ENCODE results near the gene MBD6. TPM values are rescaled to one million over a fixed set of nuclear protein-coding genes. Genes with fewer than 3 reads are reported as not detected.
A peak's percentile ranks its signal among the peaks of the same experiment; 100 is the strongest.

Gene MBD6
- total and polyA plus RNA-seq, 2 of the 13 experiments (the other 11 are each of a cell fraction or from before 2014, with no cell fraction given): 4.1 to 5.9 TPM

DNA sequence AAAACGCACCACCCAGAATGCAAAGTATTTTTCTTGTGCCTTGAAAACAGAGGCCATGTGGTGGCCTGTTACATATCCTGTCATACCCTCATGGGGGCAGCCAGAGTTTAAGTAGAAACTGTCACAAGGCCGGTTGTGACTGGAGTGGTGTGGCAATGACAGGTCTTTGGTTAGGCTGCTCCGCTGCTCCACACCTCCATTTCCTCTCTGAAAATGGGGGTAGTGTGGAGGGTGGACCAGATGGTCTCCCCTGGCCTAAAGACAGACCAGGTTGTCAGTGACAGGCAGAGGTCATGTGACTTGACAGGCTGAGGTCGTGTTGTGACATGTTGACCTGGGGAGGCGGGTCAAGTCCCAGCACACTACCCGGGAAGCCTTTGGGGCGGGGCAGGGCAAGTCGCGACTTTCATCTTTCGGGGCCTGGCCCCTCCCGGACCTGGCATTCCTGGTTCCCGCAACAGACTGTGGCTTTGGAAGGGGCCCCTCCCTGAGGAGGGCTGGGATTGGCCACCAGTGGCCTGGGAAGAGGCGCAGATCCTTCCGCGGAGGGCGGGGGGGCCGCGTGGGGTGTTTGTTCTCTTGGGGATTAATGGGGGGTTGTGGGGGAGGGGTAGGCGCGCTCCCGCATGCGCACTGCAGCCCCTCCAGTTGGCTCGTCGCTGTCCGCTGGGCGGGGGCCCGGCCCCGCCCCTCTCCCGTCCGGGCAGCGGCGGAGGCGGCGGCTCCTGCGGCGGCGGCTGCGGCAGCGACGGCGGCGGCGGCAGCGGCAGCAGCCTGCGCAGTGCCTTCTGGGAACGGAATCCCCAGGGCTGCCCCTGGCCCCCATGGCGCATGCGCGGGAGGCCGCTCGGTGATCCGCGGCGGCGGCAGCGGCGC, at the start of gene MBD6 (continued):
- TF ChIP-seq, protein P1, sequence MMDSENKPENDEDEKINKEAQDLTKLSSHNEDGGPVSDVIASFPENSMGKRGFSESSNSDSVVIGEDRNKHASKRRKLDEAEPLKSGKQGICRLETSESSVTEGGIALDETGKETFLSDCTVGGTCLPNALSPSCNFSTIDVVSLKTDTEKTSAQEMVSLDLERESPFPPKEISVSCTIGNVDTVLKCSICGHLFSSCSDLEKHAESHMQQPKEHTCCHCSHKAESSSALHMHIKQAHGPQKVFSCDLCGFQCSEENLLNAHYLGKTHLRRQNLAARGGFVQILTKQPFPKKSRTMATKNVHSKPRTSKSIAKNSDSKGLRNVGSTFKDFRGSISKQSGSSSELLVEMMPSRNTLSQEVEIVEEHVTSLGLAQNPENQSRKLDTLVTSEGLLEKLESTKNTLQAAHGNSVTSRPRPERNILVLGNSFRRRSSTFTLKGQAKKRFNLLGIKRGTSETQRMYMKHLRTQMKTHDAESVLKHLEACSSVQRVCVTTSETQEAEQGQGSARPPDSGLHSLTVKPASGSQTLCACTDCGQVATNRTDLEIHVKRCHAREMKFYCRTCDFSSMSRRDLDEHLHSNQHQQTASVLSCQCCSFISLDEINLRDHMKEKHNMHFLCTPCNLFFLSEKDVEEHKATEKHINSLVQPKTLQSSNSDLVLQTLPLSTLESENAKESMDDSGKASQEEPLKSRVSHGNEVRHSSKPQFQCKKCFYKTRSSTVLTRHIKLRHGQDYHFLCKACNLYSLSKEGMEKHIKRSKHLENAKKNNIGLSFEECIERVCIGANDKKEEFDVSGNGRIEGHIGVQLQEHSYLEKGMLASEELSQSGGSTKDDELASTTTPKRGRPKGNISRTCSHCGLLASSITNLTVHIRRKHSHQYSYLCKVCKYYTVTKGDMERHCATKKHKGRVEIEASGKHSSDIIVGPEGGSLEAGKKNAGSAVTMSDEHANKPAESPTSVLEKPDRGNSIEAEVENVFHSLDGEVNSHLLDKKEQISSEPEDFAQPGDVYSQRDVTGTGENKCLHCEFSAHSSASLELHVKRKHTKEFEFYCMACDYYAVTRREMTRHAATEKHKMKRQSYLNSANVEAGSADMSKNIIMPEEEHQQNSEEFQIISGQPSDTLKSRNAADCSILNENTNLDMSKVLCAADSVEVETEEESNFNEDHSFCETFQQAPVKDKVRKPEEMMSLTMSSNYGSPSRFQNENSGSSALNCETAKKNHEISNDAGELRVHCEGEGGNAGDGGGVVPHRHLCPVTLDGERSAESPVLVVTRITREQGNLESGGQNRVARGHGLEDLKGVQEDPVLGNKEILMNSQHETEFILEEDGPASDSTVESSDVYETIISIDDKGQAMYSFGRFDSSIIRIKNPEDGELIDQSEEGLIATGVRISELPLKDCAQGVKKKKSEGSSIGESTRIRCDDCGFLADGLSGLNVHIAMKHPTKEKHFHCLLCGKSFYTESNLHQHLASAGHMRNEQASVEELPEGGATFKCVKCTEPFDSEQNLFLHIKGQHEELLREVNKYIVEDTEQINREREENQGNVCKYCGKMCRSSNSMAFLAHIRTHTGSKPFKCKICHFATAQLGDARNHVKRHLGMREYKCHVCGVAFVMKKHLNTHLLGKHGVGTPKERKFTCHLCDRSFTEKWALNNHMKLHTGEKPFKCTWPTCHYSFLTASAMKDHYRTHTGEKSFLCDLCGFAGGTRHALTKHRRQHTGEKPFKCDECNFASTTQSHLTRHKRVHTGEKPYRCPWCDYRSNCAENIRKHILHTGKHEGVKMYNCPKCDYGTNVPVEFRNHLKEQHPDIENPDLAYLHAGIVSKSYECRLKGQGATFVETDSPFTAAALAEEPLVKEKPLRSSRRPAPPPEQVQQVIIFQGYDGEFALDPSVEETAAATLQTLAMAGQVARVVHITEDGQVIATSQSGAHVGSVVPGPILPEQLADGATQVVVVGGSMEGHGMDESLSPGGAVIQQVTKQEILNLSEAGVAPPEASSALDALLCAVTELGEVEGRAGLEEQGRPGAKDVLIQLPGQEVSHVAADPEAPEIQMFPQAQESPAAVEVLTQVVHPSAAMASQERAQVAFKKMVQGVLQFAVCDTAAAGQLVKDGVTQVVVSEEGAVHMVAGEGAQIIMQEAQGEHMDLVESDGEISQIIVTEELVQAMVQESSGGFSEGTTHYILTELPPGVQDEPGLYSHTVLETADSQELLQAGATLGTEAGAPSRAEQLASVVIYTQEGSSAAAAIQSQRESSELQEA (CRISPR knock-in tag; IDR thresholded peaks at IDR 0.05; ENCODE audit: not compliant biosample characterization): no peak
- TF ChIP-seq, protein P2, sequence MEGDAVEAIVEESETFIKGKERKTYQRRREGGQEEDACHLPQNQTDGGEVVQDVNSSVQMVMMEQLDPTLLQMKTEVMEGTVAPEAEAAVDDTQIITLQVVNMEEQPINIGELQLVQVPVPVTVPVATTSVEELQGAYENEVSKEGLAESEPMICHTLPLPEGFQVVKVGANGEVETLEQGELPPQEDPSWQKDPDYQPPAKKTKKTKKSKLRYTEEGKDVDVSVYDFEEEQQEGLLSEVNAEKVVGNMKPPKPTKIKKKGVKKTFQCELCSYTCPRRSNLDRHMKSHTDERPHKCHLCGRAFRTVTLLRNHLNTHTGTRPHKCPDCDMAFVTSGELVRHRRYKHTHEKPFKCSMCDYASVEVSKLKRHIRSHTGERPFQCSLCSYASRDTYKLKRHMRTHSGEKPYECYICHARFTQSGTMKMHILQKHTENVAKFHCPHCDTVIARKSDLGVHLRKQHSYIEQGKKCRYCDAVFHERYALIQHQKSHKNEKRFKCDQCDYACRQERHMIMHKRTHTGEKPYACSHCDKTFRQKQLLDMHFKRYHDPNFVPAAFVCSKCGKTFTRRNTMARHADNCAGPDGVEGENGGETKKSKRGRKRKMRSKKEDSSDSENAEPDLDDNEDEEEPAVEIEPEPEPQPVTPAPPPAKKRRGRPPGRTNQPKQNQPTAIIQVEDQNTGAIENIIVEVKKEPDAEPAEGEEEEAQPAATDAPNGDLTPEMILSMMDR (CRISPR knock-in tag; IDR thresholded peaks at IDR 0.05): no peak; the same call in 1 of the 2 replicates
- TF ChIP-seq CHD2 (IDR thresholded peaks at IDR 0.05; ENCODE audit: low read depth, low read length) (peak; percentile 77; the same call in 1 of the 2 replicates), KLF11 (CRISPR knock-in tag; IDR thresholded peaks at IDR 0.05) (no peak), NCOA1 (CRISPR knock-in tag; IDR thresholded peaks at IDR 0.05) (peak; percentile 28; the same call in 1 of the 2 replicates), ZZZ3 (CRISPR knock-in tag; IDR thresholded peaks at IDR 0.05; ENCODE audit: borderline replicate concordance) (0 out of 2 replicates have a peak, but pooled peaks have one; percentile 50), MTF2 (CRISPR knock-in tag; IDR thresholded peaks at IDR 0.05; ENCODE audit: borderline replicate concordance) (no peak), ZNF3 (CRISPR knock-in tag; IDR thresholded peaks at IDR 0.05) (no peak; the same call in 1 of the 2 replicates)
- TF ChIP-seq, protein P3, sequence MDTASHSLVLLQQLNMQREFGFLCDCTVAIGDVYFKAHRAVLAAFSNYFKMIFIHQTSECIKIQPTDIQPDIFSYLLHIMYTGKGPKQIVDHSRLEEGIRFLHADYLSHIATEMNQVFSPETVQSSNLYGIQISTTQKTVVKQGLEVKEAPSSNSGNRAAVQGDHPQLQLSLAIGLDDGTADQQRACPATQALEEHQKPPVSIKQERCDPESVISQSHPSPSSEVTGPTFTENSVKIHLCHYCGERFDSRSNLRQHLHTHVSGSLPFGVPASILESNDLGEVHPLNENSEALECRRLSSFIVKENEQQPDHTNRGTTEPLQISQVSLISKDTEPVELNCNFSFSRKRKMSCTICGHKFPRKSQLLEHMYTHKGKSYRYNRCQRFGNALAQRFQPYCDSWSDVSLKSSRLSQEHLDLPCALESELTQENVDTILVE (CRISPR knock-in tag; IDR thresholded peaks at IDR 0.05): peak; percentile 100
- TF ChIP-seq, protein P4, sequence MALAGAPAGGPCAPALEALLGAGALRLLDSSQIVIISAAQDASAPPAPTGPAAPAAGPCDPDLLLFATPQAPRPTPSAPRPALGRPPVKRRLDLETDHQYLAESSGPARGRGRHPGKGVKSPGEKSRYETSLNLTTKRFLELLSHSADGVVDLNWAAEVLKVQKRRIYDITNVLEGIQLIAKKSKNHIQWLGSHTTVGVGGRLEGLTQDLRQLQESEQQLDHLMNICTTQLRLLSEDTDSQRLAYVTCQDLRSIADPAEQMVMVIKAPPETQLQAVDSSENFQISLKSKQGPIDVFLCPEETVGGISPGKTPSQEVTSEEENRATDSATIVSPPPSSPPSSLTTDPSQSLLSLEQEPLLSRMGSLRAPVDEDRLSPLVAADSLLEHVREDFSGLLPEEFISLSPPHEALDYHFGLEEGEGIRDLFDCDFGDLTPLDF (CRISPR knock-in tag; IDR thresholded peaks at IDR 0.05): no peak
- TF ChIP-seq, protein P5, sequence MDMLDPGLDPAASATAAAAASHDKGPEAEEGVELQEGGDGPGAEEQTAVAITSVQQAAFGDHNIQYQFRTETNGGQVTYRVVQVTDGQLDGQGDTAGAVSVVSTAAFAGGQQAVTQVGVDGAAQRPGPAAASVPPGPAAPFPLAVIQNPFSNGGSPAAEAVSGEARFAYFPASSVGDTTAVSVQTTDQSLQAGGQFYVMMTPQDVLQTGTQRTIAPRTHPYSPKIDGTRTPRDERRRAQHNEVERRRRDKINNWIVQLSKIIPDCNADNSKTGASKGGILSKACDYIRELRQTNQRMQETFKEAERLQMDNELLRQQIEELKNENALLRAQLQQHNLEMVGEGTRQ (IDR thresholded peaks at IDR 0.05; ENCODE audit: low read depth, low read length): peak; percentile 83
- TF ChIP-seq, protein P5 (CRISPR knock-in tag; IDR thresholded peaks at IDR 0.05; ENCODE audit: borderline replicate concordance): peak; percentile 85; the same call in 1 of the 2 replicates

Data from HepG2 (cell line).